Activated CD8-positive, alpha-beta memory T cell treated with anti-CD3 and anti-CD28 coated beads for 4 hours (primary cell): ENCODE data around the gene SULT1A3.
"Not testable (repeated sequence)": the region's sequence is repeated elsewhere in the genome, so short reads cannot be mapped to it uniquely, and the experiment has no call there.

Experiments
- DNase-seq, 2 donors: peaks; one replicate each; pipeline ENCODE4 v3.0.0-alpha.2; 2020; ENCODE audit warnings: low read depth in 2 of 2

Gene SULT1A3

GRCh38 chr16:30186782-30187555 lies 12.1 kb upstream of the SULT1A3 start:
- peak; percentile 70 to 74 for DNase-seq

GRCh38 chr16:30187556-30187865 lies 11.5 kb upstream of the SULT1A3 start:
- no peak for DNase-seq

DNA sequence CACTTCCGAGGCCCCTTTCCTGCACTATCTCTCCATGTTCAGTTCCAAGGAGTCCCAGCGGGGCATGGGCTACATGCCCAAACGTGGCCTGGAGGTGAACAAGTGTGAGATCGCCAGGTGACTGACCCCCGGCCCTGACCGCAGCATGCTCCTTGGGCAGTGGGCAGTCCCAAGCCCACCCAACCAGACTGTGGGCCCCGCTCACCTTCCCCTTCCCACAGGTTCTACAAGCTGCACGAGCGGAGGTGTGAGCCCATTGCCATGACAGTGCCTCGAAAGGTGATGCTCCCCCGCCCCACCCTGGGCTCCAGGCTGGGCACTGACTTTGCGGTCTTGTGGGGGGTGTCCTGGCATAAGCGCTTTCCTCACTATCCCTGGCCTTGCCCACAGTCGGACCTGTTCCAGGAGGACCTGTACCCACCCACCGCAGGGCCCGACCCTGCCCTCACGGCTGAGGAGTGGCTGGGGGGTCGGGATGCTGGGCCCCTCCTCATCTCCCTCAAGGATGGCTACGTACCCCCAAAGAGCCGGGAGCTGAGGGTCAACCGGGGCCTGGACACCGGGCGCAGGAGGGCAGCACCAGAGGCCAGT lies 11.0 kb upstream of the SULT1A3 start:
- no peak for DNase-seq

- not testable (repeated sequence) for DNase-seq
Measured at GRCh38 chr16:30191158-30191557, 7.9 kb upstream of the SULT1A3 start.

DNA sequence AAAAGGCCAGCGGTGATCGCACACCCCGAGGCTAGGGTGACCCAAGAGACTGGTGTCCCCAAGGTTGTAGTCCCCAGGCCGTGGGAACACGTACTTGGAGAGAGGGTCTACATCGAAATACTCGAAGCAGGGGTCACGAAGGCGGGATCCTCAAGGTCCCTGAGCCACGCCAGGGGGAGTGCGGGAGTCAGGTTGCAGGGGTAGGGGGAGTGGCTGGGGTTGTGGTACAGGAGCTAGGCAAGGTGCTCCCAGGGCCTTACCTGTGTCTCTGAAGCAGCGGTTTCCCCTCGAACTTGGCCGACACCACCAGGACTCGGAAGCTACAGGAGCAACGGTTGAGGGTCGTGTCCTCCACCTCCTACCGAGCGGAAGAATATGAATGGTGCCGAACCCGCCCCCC lies 6.0 kb upstream of the SULT1A3 start:
- DNase-seq, result not testable (repeated sequence)

- DNase-seq, result not testable (repeated sequence)
Measured at GRCh38 chr16:30193615-30194014, 5.4 kb upstream of the SULT1A3 start, which contains the start of the genes BOLA2B and SLX1A. Gene BOLA2B (minus strand): TSS chr16:30193666. CDS start chr16:30193595, 71 bp downstream. Gene SLX1A (plus strand): TSS chr16:30193875. CDS start chr16:30194085, 210 bp downstream.

- DNase-seq, result not testable (repeated sequence)
Measured at GRCh38 chr16:30194172-30194925, 4.7 kb upstream of the SULT1A3 start.

- DNase-seq, result not testable (repeated sequence)
Measured at GRCh38 chr16:30197001-30197400, 2.1 kb upstream of the SULT1A3 start.

DNA sequence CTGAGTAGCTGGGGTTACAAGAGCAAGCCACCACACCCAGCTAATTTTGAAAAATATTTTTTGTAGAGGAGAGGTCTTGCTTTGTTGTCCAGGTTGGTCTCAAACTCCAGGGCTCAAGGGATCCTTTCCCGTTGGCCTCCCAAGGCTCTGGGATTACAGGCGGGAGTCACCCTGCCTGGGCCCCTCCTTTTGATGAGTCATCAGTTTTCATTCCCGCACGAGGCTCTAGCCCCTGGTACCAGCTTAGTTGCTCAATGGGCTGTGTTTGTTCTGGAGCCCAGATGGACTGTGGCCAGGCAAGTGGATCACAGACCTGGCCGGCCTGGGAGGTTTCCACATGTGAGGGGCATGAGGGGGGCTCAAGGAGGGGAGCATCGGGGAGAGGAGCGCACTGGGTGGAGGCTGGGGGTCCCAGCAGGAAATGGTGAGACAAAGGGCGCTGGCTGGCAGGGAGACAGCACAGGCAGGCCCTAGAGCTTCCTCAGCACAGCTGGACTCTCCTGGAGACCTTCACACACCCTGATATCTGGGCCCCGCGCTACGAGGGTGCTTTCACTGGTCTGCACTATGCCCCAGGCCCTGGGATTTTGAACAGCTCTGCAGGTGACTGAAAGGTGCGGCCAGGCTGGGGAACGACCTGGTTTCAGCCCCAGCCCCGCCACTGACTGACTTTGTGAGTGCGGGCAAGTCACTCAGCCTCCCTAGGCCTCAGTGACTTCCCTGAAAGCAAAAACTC lies 721 bp downstream of the SULT1A3 start:
- DNase-seq, result not testable (repeated sequence)

GRCh38 chr16:30205541-30206236 lies 6.6 kb downstream of the SULT1A3 start:
- not testable (repeated sequence) for DNase-seq

- not testable (repeated sequence) for DNase-seq
Measured at GRCh38 chr16:30206252-30206651, 7.2 kb downstream of the SULT1A3 start.

DNA sequence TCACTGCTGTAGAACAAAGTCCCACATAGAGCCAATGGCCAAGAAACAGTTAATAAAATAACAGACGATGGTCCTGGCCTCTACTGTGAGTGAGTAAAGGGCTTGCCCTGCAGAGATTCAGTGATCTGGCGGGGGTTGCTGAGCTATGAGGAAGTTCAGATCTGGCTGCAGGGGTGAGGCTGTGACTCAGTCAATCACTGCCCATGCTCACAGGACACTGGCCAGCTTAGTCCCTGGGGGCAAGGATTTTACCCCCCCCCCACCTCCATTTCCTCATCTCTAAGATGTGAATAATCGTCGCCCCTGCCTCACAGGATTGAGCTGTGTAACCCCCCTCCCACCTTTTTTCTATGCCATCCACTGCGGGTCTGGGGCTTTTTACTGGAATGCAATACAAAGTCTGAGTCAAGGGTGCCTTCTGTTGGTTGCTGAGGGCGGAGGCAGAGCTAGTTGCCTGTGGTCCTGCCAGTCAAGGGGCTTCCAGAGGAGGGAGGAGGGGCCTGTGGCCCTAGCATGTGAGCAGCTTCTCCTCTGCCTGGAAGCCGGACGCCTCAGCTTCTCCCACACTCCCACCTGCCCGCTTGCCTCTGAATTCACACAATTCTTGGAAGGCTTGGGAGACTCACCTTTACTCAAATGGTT lies 8.1 kb downstream of the SULT1A3 start:
- DNase-seq, result not testable (repeated sequence)

DNA sequence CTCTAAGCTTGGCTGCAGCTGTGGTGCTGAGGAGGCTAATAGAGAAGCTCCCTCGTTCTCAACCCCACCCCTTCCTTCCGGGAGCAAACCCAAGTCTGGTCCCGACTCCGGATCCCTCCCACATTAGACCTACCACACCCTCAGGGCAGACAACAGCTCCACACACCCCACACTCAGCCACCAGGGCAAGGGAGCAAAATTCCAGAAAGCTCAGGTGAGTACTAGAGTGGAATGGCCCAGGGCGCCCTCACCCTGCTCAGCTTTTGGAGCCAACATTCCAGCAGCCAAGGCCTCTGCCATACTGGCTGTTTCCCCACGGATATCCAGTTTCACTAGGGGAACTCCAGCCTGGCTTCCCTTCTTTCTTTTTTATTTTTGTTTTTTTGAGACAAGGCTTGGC lies 10.0 kb downstream of the SULT1A3 start:
- not testable (repeated sequence) for DNase-seq

GRCh38 chr16:30211414-30211813 lies 12.4 kb downstream of the SULT1A3 start:
- not testable (repeated sequence) for DNase-seq

- not testable (repeated sequence) for DNase-seq
Measured at GRCh38 chr16:30217082-30217481, 18.0 kb downstream of the SULT1A3 start.

GRCh38 chr16:30248379-30248778 lies 49.3 kb downstream of the SULT1A3 start, which contains the start of gene NPIPB13:
Gene NPIPB13 (minus strand): TSS chr16:30248479. CDS start chr16:30245573, 2,906 bp downstream.
- DNase-seq, result not testable (repeated sequence)
